GM20431 (cell line): ENCODE measurements around the gene NUDT8.
"Not testable (repeated sequence)": the region's sequence is repeated elsewhere in the genome, so short reads cannot be mapped to it uniquely, and the experiment has no call there.

Experiments
- in situ Hi-C: fragments of 300-500 bp; cut with MseI, MboI; formaldehyde crosslinking; loops from one replicate; pipeline ENCODE4 v1.15.0; 2020; ENCODE audit warnings: low sequenced_read_pairs; ENCODE audit not compliant: unreplicated experiment

The NUDT8 gene

DNA sequence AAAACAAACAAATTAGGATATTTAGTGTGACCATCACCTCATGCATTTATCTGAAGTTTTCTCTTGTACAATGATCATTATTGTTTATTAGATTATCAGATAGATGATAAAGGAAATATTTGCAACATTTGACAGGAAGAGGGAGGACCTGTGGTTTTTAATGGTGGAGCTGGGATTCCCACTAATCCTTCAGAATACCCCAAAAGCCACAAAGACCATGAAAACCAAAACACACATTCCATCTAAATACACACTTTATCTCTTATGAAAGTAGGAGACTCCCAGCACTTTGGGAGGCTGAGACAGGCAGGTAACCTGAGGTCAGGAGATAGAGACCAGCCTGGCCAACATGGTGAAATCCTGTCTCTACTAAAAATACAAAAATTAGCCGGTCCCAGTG is 30.6 kb downstream of the NUDT8 start:
- in situ Hi-C loops, result no loop called here

DNA sequence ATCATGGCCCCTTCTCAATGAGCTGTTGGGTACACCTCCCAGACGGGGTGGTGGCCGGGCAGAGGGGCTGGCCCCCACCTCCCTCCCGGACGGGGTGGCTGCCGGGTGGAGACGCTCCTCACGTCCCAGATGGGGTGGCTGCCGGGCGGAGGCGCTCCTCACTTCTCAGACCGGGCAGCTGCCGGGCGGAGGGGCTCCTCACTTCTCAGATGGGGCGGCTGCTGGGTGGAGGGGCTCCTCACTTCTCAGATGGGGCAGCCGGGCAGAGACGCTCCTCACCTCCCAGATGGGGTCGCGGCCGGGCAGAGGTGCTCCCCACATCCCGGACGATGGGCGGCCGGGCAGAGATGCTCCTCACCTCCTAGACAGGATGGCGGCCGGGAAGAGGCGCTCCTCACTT is 31.8 kb downstream of the NUDT8 start:
- in situ Hi-C loops, result not testable (repeated sequence)

DNA sequence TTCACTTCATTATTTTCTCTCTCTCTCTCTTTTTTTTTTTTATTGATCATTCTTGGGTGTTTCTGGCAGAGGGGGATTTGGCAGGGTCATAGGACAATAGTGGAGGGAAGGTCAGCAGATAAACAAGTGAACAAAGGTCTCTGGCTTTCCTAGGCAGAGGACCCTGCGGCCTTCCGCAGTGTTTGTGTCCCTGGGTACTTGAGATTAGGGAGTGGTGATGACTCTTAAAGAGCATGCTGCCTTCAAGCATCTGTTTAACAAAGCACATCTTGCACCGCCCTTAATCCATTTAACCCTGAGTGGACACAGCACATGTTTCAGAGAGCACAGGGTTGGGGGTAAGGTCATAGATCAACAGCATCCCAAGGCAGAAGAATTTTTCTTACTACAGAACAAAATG is 32.3 kb downstream of the NUDT8 start:
- in situ Hi-C loops, result not testable (repeated sequence)

DNA sequence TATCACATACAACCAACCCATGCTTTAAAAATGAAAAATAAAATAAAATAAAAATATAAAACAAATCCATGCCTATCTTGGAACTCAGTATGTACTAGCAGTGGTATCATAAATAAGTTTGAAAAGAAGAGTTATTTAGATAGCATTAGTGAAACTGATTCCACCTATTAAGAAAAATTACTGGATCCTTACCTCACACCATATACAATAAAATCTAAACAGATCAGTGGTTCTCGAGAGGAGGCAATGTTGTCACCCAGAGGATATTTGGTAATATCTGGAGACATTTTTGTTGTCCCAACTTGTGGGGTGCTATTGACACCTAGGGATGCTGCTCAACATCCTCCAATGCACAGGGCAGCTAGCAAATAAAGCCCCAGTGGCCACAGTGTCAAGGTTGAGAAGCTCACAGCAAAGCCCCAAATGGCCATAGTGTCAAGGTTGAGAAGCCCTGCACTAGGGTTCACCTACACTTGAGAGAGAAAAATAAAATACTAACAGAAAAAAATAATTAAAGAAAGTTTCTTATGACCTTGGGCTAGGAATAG is 32.9 kb downstream of the NUDT8 start:
- in situ Hi-C loops, result no loop called here

DNA sequence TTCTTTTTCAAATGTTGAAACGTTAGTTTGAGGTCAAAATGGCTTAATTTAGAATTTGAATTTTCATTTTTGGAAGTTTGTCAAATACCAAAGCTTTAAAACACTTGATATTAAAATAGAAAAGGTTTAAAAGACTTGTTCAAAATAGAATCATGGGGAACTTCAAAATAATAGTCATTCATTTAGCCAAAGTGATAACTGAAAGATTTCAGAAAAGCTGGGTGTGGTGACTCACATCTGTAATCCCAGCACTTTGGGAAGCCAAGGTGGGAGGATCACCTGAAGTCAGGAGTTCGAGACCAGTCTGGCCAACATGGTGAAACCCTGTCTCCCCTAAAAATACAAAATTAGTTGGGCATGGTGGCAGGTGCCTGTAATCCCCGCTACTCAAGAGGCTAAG is 35.3 kb downstream of the NUDT8 start:
- in situ Hi-C loops, result no loop called here

DNA sequence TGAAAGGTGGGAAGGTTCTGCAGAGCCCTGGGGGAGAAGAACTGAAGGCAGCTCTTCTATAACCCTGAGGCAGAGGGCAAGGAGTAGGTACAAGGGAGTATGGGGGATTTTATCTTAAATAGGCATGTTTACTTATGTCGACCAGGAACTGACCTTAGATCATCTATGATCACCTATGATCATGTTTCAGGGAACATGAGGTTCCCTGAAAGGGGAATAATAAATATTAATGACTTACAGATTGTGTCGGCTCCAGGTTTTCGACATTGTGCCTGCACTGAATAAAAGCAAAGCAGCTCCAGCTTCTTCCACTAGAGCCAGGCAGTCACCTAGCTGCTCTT is 36.2 kb downstream of the NUDT8 start:
- in situ Hi-C loops, result no loop called here

DNA sequence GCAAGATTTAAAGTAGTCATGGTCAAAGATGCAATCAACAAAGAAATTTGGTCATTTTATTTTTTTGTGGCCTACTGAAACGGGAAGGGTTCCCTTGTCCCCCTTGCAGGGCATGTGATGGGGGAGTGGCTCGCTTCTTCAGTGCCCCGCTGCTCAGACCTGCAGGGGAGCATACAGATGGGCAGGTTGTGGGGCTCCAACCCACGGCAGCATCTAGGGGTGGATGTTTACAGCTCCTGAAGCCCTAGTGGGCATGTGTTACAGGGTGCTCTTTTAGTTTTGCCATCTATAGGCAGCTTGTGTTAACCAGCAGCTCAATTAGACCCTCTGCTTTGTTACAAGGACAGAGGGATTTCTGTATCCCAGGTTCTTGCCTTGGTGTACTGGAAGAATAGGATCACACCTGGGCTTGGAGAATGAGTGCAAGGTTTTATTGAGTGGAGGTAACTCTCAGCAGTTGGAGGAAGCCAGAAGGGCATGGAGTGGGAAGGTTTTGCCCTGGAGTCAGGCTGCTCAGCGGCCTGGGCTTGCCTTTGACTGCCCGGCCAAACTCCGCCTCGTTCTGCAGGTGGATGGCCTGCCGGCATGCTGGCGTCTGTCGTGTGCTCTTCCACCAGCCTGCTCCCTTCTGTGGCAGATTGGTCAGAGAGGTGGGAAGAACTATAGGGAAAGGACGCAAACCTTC is 36.7 kb downstream of the NUDT8 start:
- in situ Hi-C loops, result no loop called here

DNA sequence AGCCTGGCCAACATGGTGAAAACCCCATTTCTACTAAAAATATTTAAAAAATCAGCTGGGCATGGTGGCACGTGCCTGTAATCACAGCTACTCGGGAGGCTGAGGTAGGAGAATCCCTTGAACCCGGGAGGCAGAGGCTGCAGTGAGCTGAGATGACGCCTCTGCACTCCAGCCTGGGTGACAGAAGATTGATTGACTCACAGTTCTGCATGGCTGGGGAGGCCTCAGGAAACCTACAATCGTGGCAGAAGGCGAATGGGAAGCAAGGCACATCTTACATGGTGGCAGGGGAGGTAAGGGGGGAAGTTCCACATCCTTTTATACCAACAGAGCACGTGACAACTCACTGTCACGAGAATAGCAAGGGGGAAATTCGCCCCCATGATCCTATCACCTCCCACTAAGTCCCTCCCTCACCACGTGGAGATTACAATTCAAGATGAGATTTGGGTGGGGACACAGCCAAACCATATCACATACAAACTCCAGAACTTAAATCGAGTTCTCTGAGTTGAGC is 40.8 kb downstream of the NUDT8 start:
- in situ Hi-C loops, result not testable (repeated sequence)

DNA sequence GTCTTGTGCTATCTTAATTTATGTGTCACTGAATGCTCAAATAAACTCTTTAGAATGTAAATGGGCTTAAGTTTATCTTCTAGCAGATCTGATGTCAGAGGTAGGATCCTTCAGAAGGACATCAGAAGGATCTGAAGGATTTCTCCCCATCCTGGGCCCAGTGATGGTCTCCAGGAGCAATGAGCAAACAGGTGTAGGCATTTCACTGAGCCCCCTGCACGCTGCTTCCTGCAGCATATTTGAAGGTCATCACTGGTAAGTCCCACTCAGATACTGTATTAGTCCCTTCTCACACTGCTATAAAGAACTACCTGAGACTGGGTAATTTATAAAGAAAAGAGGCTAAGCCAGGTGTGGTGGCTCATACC is 41.6 kb downstream of the NUDT8 start:
- in situ Hi-C loops, result no loop called here

DNA sequence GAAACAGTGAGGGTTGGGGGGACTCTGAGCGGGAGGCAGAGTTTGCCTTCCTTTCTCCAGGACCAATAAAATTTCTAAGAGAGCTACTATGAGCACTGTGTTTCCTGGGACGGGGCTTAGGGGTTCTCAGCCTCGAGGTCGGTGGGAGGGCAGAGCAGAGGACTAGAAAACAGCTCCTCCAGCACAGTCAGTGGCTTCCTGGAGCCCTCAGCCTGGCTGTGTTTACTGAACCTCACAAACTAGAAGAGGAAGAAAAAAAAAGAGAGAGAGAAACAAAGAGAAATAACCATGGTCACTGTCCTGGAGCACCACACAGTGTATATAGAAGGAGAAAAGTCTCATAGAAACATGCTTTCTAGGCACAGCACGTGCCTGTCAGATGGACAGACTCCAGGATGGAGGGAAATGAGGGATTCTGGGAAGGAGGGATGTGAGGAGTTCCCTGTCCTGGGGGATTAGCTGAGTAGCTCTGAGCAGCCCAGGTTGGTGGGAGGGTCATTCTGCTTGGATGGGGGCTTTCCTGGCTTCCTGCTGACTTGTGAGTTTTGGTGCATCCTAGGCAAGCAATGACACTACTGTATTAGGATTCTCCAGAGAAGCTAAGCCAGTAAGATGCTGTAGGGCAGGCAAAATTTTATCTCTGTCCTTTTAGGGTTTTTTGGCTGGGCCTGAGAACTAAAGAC is 43.0 kb downstream of the NUDT8 start:
- in situ Hi-C loops, result no loop called here

DNA sequence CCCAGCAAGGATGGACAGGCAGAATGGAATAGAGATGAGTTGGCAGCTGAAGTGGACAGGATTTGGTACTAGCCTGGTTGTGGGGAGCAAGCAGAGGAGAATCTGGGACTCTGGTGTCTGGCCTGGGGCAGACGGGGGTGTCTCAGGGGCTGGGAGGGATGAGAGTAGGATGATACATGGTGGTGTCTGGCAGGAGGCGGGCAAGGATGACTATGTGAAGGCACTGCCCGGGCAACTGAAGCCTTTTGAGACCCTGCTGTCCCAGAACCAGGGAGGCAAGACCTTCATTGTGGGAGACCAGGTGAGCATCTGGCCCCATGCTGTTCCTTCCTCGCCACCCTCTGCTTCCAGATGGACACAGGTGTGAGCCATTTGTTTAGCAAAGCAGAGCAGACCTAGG is 43.8 kb downstream of the NUDT8 start:
- in situ Hi-C loops, result no loop called here

DNA sequence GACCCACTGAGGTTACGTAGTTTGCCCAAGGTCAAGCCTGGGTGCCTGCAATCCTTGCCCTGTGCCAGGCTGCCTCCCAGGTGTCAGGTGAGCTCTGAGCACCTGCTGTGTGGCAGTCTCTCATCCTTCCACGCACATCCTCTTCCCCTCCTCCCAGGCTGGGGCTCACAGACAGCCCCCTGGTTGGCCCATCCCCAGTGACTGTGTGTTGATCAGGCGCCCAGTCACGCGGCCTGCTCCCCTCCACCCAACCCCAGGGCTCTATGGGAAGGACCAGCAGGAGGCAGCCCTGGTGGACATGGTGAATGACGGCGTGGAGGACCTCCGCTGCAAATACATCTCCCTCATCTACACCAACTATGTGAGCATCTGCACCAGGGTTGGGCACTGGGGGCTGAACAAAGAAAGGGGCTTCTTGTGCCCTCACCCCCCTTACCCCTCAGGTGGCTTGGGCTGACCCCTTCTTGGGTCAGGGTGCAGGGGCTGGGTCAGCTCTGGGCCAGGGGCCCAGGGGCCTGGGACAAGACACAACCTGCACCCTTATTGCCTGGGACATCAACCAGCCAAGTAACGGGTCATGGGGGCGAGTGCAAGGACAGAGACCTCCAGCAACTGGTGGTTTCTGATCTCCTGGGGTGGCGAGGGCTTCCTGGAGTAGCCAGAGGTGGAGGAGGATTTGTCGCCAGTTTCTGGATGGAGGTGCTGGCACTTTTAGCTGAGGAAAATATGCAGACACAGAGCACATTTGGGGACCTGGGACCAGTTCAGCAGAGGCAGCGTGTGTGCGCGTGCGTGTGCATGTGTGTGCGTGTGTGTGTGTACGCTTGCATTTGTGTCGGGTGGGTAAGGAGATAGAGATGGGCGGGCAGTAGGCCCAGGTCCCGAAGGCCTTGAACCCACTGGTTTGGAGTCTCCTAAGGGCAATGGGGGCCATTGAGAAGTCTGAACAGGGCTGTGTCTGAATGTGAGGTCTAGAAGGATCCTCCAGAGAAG is 44.6 kb downstream of the NUDT8 start:
- in situ Hi-C loops, result no loop called here

DNA sequence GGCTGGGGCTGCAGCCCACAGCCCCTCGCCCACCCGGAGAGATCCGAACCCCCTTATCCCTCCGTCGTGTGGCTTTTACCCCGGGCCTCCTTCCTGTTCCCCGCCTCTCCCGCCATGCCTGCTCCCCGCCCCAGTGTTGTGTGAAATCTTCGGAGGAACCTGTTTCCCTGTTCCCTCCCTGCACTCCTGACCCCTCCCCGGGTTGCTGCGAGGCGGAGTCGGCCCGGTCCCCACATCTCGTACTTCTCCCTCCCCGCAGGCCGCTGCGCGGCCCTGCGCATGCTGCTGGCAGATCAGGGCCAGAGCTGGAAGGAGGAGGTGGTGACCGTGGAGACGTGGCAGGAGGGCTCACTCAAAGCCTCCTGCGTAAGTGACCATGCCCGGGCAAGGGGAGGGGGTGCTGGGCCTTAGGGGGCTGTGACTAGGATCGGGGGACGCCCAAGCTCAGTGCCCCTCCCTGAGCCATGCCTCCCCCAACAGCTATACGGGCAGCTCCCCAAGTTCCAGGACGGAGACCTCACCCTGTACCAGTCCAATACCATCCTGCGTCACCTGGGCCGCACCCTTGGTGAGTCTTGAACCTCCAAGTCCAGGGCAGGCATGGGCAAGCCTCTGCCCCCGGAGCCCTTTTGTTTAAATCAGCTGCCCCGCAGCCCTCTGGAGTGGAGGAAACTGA is 45.4 kb downstream of the NUDT8 start:
- in situ Hi-C loops, result no loop called here

DNA sequence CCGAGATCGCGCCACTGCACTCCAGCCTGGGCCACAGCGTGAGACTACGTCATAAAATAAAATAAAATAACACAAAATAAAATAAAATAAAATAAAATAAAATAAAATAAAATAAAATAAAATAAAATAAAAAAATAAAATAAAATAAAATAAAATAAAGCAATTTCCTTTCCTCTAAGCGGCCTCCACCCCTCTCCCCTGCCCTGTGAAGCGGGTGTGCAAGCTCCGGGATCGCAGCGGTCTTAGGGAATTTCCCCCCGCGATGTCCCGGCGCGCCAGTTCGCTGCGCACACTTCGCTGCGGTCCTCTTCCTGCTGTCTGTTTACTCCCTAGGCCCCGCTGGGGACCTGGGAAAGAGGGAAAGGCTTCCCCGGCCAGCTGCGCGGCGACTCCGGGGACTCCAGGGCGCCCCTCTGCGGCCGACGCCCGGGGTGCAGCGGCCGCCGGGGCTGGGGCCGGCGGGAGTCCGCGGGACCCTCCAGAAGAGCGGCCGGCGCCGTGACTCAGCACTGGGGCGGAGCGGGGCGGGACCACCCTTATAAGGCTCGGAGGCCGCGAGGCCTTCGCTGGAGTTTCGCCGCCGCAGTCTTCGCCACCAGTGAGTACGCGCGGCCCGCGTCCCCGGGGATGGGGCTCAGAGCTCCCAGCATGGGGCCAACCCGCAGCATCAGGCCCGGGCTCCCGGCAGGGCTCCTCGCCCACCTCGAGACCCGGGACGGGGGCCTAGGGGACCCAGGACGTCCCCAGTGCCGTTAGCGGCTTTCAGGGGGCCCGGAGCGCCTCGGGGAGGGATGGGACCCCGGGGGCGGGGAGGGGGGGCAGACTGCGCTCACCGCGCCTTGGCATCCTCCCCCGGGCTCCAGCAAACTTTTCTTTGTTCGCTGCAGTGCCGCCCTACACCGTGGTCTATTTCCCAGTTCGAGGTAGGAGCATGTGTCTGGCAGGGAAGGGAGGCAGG is 46.2 kb downstream of the NUDT8 start, which contains the start of gene GSTP1:
TSS of gene GSTP1 (plus strand) at position 566 of the 958 bp plus-strand sequence. CDS start at position 598, 32 bp downstream.
- in situ Hi-C loops, result no loop called here

DNA sequence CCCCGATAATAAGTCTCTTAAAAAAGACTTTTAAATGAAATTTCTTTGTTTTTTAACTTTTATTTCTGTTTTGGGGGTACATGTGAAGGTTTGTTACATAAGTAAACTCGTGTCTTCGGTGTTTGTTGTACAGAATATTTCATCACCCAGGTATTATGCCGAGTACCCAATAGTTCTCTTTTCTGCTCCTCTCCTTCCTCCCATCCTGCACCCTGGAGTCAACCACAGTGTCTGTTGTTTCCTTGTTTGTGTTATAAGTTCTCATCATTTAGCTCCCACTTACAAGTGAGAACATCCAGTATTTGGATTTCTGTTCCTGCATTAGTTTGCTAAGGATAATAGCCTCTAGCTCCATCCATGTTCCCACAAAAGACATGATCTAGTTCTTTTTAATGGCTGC is 47.7 kb downstream of the NUDT8 start:
- in situ Hi-C loops, result no loop called here

DNA sequence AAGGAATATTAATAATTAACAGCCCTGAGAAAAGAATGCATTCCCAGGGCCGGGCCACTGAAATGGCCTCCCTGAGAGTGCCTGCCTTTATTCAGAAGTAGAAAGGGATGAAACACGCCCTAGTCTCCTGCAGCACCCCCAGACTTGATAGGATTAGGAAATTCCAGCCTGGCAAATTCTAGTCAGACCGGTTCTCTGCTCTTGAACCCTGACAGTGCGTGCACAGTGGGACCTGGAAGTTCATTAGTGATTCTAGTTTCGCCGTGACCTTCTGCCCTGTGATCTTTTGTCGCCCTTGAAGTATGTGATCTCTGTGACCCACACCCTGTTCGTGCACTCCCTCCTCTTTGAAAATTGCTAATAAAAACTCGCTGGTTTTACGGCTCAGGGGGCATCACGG is 48.3 kb downstream of the NUDT8 start:
- in situ Hi-C loops, result no loop called here

DNA sequence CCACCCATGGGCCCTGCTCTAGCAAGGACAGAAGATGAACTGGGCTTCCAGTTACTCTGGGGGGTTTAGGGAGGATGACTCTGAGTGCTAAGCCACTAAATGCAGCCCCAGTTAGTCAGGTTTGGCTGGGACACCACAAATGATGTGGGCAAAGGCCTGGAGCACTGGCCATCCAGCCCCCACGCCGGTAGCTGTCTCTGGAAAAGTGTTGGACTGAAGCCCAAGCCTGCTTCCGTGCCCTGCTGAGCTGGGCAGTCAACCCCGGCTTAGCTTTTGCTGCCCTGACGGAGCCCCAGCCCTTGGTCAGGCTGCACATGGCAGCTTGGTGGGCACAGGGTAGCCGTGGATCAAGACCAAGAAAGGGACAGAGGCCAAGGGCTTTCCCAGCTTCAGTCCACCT is 51.8 kb downstream of the NUDT8 start:
- in situ Hi-C loops, result no loop called here
